Endodermal cell (in vitro differentiated cells): ENCODE measurements around the gene TCOF1. TPM values are rescaled to one million over a fixed set of nuclear protein-coding genes. Genes with fewer than 3 reads are reported as not detected.

Experiments
- DNase-seq: peaks from one replicate; pipeline ENCODE4 v3.0.0-alpha.2; 2017
- H3K27ac ChIP-seq: 2 replicates; pipeline ENCODE4 v1.5.1; 2013; ENCODE audit warnings: mild to moderate bottlenecking, low read depth, low read length, moderate library complexity
- H3K27me3 ChIP-seq: 2 replicates; pipeline ENCODE4 v1.6.1; 2013; ENCODE audit warnings: mild to moderate bottlenecking, low read length, moderate library complexity; ENCODE audit not compliant: insufficient read depth, control insufficient read depth, poor library complexity, severe bottlenecking
- H3K36me3 ChIP-seq: 2 replicates; pipeline ENCODE4 v1.7.0; 2013; ENCODE audit warnings: mild to moderate bottlenecking, low read length, moderate library complexity; ENCODE audit not compliant: control insufficient read depth, insufficient read depth
- H3K4me1 ChIP-seq: one replicate; pipeline ENCODE4 v1.7.0; 2013; ENCODE audit warnings: low read length; ENCODE audit not compliant: control insufficient read depth, insufficient read depth
- H3K4me3 ChIP-seq: 2 replicates; pipeline ENCODE4 v1.5.1; 2013; ENCODE audit warnings: mild to moderate bottlenecking, low read length, moderate library complexity
- H3K9ac ChIP-seq: 2 replicates; pipeline ENCODE4 v1.6.1; 2013; ENCODE audit warnings: mild to moderate bottlenecking, low read length, moderate library complexity; ENCODE audit not compliant: poor library complexity, severe bottlenecking; ENCODE audit errors: extremely low read depth
- H3K9me3 ChIP-seq: 2 replicates; pipeline ENCODE4 v1.6.1; 2013; ENCODE audit warnings: mild to moderate bottlenecking, low read length, moderate library complexity; ENCODE audit not compliant: control insufficient read depth
- H3K27ac Mint-ChIP-seq: 2 replicates; pipeline ENCODE4 v1.8.0; 2020; ENCODE audit warnings: mixed read lengths
- H3K27me3 Mint-ChIP-seq: 2 replicates; pipeline ENCODE4 v1.8.0; 2021; ENCODE audit warnings: mild to moderate bottlenecking, mixed read lengths; ENCODE audit not compliant: insufficient read depth
- H3K36me3 Mint-ChIP-seq: 2 replicates; pipeline ENCODE4 v1.8.0; 2020; ENCODE audit warnings: low read depth, mixed read lengths
- H3K4me1 Mint-ChIP-seq: 2 replicates; pipeline ENCODE4 v1.8.0; 2020; ENCODE audit warnings: mixed read lengths
- H3K4me3 Mint-ChIP-seq: 2 replicates; pipeline ENCODE4 v1.8.0; 2020; ENCODE audit warnings: mild to moderate bottlenecking, moderate library complexity, mixed read lengths
- H3K9me3 Mint-ChIP-seq: 2 replicates; pipeline ENCODE4 v1.8.0; 2020; ENCODE audit warnings: mild to moderate bottlenecking, mixed read lengths
- CTCF ChIP-seq: fragments of 200-600 bp; sonication (generic); conservative IDR thresholded peaks from 2 replicates; pipeline ENCODE4 v1.5.0; 2021; ENCODE audit warnings: antibody characterized with exemption, mild to moderate bottlenecking
- WGBS, 2 experiments: methylation state at CpG; one replicate each; pipeline versions ENCODE4 v1.1.5 to v1.1.7; 2013; ENCODE audit warnings: missing lambda C conversion rate in 2 of 2, mixed read lengths in 1 of 2; ENCODE audit not compliant: insufficient coverage in 1 of 2, insufficient read length in 1 of 2; 5-methylcytosine and 5-hydroxymethylcytosine counted together
- total RNA-seq, 2 donors: library from RNA; stranded (reverse); fragmentation: NEBNext Ultra II Directional in 1 of 2; extraction: Animal tissue kit (Norgen Biotek cat#: 25700) in 1 of 2; gene quantifications; 2 replicates in 1 of 2; 3 replicates in 1 of 2; pipeline ENCODE4 v1.2.1, GENCODE V29; 2021

Gene TCOF1
- total RNA-seq, 2 donors from 2014 or later: 88.8 to 107 TPM

- no peaks in the 10 kb centered on the region for H3K4me1 ChIP-seq
- no peak overlapping the region for H3K27ac ChIP-seq
- no peak for TF ChIP-seq CTCF
- no peaks in the 10 kb centered on the region for H3K9me3 ChIP-seq
- H3K9me3 Mint-ChIP-seq: no peaks in the 10 kb centered on the region
- peaks cover 73% of the 10 kb centered on the region for H3K36me3 Mint-ChIP-seq
- no peak for DNase-seq
- peaks cover 88% of the 10 kb centered on the region for H3K36me3 ChIP-seq
- no peak overlapping the region for H3K9ac ChIP-seq
- peak overlapping the region; percentile 58 for H3K27ac Mint-ChIP-seq
- H3K4me3 ChIP-seq: no peak overlapping the region
- WGBS, 2 experiments: 67 to 91% methylated on average over 2 to 5 of the region's 5 CpGs
- no peaks in the 10 kb centered on the region for H3K4me1 Mint-ChIP-seq
- no peaks in the 10 kb centered on the region for H3K27me3 ChIP-seq
- no peak overlapping the region for H3K4me3 Mint-ChIP-seq
- no peaks in the 10 kb centered on the region for H3K27me3 Mint-ChIP-seq
These were observed 20.6 kb downstream of the TCOF1 start for GRCh38 chr5:150377964-150378694.

GRCh38 chr5:150384701-150385100 is 27.2 kb downstream of the TCOF1 start:
- no peak overlapping the region for H3K4me3 ChIP-seq
- no peak for TF ChIP-seq CTCF
- no peaks in the 10 kb centered on the region for H3K9me3 ChIP-seq
- H3K36me3 ChIP-seq: peaks cover 86% of the 10 kb centered on the region
- WGBS, 2 experiments: 88 to 100% methylated on average over 3 to 5 of the region's 5 CpGs
- Mint-ChIP-seq H3K4me1 (no peaks in the 10 kb centered on the region), H3K9me3 (no peaks in the 10 kb centered on the region), H3K27ac (no peak overlapping the region), H3K4me3 (no peak overlapping the region), H3K27me3 (no peaks in the 10 kb centered on the region), H3K36me3 (peaks cover 53% of the 10 kb centered on the region)
- H3K4me1 ChIP-seq: no peaks in the 10 kb centered on the region
- no peak overlapping the region for H3K9ac ChIP-seq
- H3K27ac ChIP-seq: no peak overlapping the region
- no peaks in the 10 kb centered on the region for H3K27me3 ChIP-seq
- no peak for DNase-seq

- Histone ChIP-seq H3K27me3 (no peaks in the 10 kb centered on the region), H3K9ac (no peak overlapping the region), H3K36me3 (peaks cover 86% of the 10 kb centered on the region), H3K27ac (no peak overlapping the region), H3K4me3 (no peak overlapping the region), H3K4me1 (no peaks in the 10 kb centered on the region), H3K9me3 (no peaks in the 10 kb centered on the region)
- H3K36me3 Mint-ChIP-seq: peaks cover 53% of the 10 kb centered on the region
- H3K27me3 Mint-ChIP-seq: no peaks in the 10 kb centered on the region
- no peak for TF ChIP-seq CTCF
- DNase-seq: no peak
- no peaks in the 10 kb centered on the region for H3K9me3 Mint-ChIP-seq
- no peak overlapping the region for H3K27ac Mint-ChIP-seq
- H3K4me3 Mint-ChIP-seq: no peak overlapping the region
- H3K4me1 Mint-ChIP-seq: no peaks in the 10 kb centered on the region
- 91 to 96% methylated on average over 7 to 15 of the region's 15 CpGs for WGBS, 2 experiments
These were observed 28.7 kb downstream of the TCOF1 start for GRCh38 chr5:150386024-150386855.
